ENCODE data around the gene SGK1. TPM values are rescaled to one million over a fixed set of nuclear protein-coding genes. Genes with fewer than 3 reads are reported as not detected.
"Not testable (repeated sequence)": the region's sequence is repeated elsewhere in the genome, so short reads cannot be mapped to it uniquely, and the experiment has no call there.

SGK1 gene
- total RNA-seq, 4 donors from 2014 or later, result 46.2 to 1,239 (median 876) TPM

DNA sequence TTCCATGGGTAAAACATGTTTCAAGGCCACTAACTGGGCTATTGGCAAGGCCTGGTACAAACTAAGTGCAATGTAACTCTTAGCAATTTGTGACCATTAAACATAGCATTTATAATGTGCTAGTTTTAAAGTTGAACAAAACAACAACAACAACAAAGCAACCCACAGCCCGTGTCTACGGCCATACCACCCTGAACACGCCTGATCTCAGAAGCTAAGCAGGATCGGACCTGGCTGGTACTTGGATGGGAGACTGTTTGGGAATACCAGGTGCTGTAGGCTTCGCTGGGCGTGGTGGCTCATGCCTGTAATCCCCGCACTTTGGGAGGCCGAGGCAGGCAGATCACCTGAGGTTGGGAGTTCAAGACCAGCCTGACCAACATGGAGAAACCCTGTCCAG lies 61.0 kb downstream of the SGK1 start:
- in situ Hi-C loops (cut with MboI; ENCODE audit: low pct_ligation_motif_present in 1 of 4, low pct_unique_long_range_greater_than_20kb in 1 of 4, low sequenced_read_pairs in 3 of 4) (no loop called here), intact Hi-C loops (cut with DNase I; ENCODE audit: low total_unique reads) (no loop called here)
- no peaks in the 10 kb centered on the region for H3K36me3 ChIP-seq
- TF ChIP-seq CTCF (IDR thresholded peaks at IDR 0.05), result no peak
- no peak for TF ChIP-seq POLR2AphosphoS5 (IDR thresholded peaks at IDR 0.05)
- no peak for TF ChIP-seq EP300 (IDR thresholded peaks at IDR 0.05; ENCODE audit: low read depth)
- TF ChIP-seq POLR2A (IDR thresholded peaks at IDR 0.05), result no peak
- no peak for DNase-seq
- H3K9me3 ChIP-seq, result no peaks in the 10 kb centered on the region
- WGBS, 2 donors (ENCODE audit: low coverage in 1 of 2), result 97% methylated on average over 8 of the region's 8 CpGs; no CpG with 5 or more reads in 1 of the 2 donors
- H3K27ac ChIP-seq, result no peak overlapping the region
- no peaks in the 10 kb centered on the region for H3K4me1 ChIP-seq
- H3K27me3 ChIP-seq, result no peaks in the 10 kb centered on the region
- H3K4me3 ChIP-seq, result no peak overlapping the region

GRCh38 chr6:134255280-134255679 lies 62.6 kb downstream of the SGK1 start:
- H3K4me1 ChIP-seq; in situ Hi-C loops (cut with MboI; ENCODE audit: low pct_ligation_motif_present in 1 of 4, low pct_unique_long_range_greater_than_20kb in 1 of 4, low sequenced_read_pairs in 3 of 4); H3K36me3 ChIP-seq; intact Hi-C loops (cut with DNase I; ENCODE audit: low total_unique reads); H3K27me3 ChIP-seq; H3K9me3 ChIP-seq; H3K27ac ChIP-seq; DNase-seq; H3K4me3 ChIP-seq: not testable (repeated sequence)
- 93 to 100% methylated on average over 1 to 2 of the region's 2 CpGs for WGBS, 2 donors (ENCODE audit: low coverage in 1 of 2)

DNA sequence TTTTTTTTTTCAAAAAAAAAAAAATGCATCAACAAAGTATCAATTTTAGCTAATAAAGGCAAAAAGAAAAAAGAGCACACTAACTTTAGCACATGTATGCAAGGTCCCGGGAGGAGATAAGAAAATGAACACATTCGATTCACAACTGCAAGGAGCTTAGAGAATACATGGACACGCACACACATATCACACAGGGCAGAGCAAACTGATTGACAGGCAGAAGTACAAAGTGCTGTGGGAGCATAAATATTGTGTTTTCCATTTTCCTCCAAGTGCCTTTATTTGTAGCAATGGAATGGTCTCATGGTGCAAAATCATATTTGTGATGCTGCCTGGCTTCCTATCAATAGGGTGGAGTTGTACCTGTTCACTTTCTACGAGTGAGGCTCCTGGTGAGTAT lies 63.8 kb downstream of the SGK1 start:
- Histone ChIP-seq H3K9me3 (no peaks in the 10 kb centered on the region), H3K27ac (no peak overlapping the region), H3K4me1 (peaks cover 0 to 16% (median 0%) of the 10 kb centered on the region in 4 donors), H3K27me3 (no peaks in the 10 kb centered on the region), H3K4me3 (no peak overlapping the region), H3K36me3 (no peaks in the 10 kb centered on the region)
- no peak for TF ChIP-seq POLR2A (IDR thresholded peaks at IDR 0.05)
- no peak for TF ChIP-seq CTCF (IDR thresholded peaks at IDR 0.05)
- no peak for TF ChIP-seq POLR2AphosphoS5 (IDR thresholded peaks at IDR 0.05)
- no peak for TF ChIP-seq EP300 (IDR thresholded peaks at IDR 0.05; ENCODE audit: low read depth)
- in situ Hi-C loops (cut with MboI; ENCODE audit: low pct_ligation_motif_present in 1 of 4, low pct_unique_long_range_greater_than_20kb in 1 of 4, low sequenced_read_pairs in 3 of 4), result no loop called here
- 96 to 100% methylated on average over 4 of the region's 4 CpGs for WGBS, 2 donors (ENCODE audit: low coverage in 1 of 2)
- intact Hi-C loops (cut with DNase I; ENCODE audit: low total_unique reads), result no loop called here
- no peak for DNase-seq

- Histone ChIP-seq H3K4me1 (peaks cover 0 to 18% (median 0%) of the 10 kb centered on the region in 4 donors), H3K36me3 (no peaks in the 10 kb centered on the region), H3K4me3 (no peak overlapping the region), H3K27me3 (no peaks in the 10 kb centered on the region), H3K9me3 (no peaks in the 10 kb centered on the region), H3K27ac (no peak overlapping the region)
- in situ Hi-C loops (cut with MboI; ENCODE audit: low pct_ligation_motif_present in 1 of 4, low pct_unique_long_range_greater_than_20kb in 1 of 4, low sequenced_read_pairs in 3 of 4), result no loop called here
- DNase-seq, result no peak
- TF ChIP-seq POLR2A (IDR thresholded peaks at IDR 0.05) (no peak), CTCF (IDR thresholded peaks at IDR 0.05) (no peak), EP300 (IDR thresholded peaks at IDR 0.05; ENCODE audit: low read depth) (no peak)
- WGBS, 2 donors (ENCODE audit: low coverage in 1 of 2), result 85 to 90% methylated on average over 2 to 7 of the region's 7 CpGs
- intact Hi-C loops (cut with DNase I; ENCODE audit: low total_unique reads), result no loop called here
These were observed 64.2 kb downstream of the SGK1 start for GRCh38 chr6:134253681-134254080.

GRCh38 chr6:134251320-134251719 lies 66.6 kb downstream of the SGK1 start:
- peaks cover 0 to 22% (median 0%) of the 10 kb centered on the region in 4 donors for H3K4me1 ChIP-seq
- intact Hi-C loops (cut with DNase I; ENCODE audit: low total_unique reads), result no loop called here
- WGBS, 2 donors (ENCODE audit: low coverage in 1 of 2), result 91 to 100% methylated on average over 3 of the region's 3 CpGs
- H3K4me3 ChIP-seq, result no peak overlapping the region
- in situ Hi-C loops (cut with MboI; ENCODE audit: low pct_ligation_motif_present in 1 of 4, low pct_unique_long_range_greater_than_20kb in 1 of 4, low sequenced_read_pairs in 3 of 4), result no loop called here
- no peak for TF ChIP-seq POLR2A (IDR thresholded peaks at IDR 0.05)
- no peak for TF ChIP-seq EP300 (IDR thresholded peaks at IDR 0.05; ENCODE audit: low read depth)
- no peak for TF ChIP-seq POLR2AphosphoS5 (IDR thresholded peaks at IDR 0.05)
- TF ChIP-seq CTCF (IDR thresholded peaks at IDR 0.05), result no peak
- DNase-seq, result no peak
- no peaks in the 10 kb centered on the region for H3K27me3 ChIP-seq
- H3K36me3 ChIP-seq, result no peaks in the 10 kb centered on the region
- no peaks in the 10 kb centered on the region for H3K9me3 ChIP-seq
- no peak overlapping the region for H3K27ac ChIP-seq
